Sigmoid colon (tissue), 7 donors: ENCODE measurements around the gene ZFHX3. TPM values are rescaled to one million over a fixed set of nuclear protein-coding genes. Genes with fewer than 3 reads are reported as not detected.
A peak's percentile ranks its signal among the peaks of the same experiment; 100 is the strongest.

Experiments
- DNase-seq: peaks from one replicate; pipeline ENCODE4 v3.0.0-alpha.2; 2019
- H3K27ac ChIP-seq, 4 donors: fragments of 200-600 bp; sonication (generic); one replicate each; pipeline ENCODE4 v1.5.1; 2016 to 2019; ENCODE audit warnings: mild to moderate bottlenecking in 1 of 4
- H3K27me3 ChIP-seq, 3 donors: fragments of 200-600 bp; sonication (generic); one replicate each; pipeline ENCODE4 v1.5.1; 2019; ENCODE audit warnings: mild to moderate bottlenecking in 1 of 3
- H3K36me3 ChIP-seq, 4 donors: fragments of 200-600 bp; sonication (generic); one replicate each; pipeline ENCODE4 v1.5.1; 2016 to 2019
- H3K4me1 ChIP-seq, 4 donors: fragments of 200-600 bp; sonication (generic); one replicate each; pipeline ENCODE4 v1.5.1; 2017 to 2019
- H3K4me3 ChIP-seq, 4 donors: fragments of 200-600 bp; sonication (generic); one replicate each; pipeline ENCODE4 v1.5.1; 2017 to 2019; ENCODE audit warnings: mild to moderate bottlenecking in 2 of 4, moderate library complexity in 1 of 4
- H3K9me3 ChIP-seq, 4 donors: fragments of 200-600 bp in 3 of 4; sonication (generic) in 3 of 4; one replicate each; pipeline versions ENCODE4 v1.5.1 to v1.6.1; 2013 to 2019
- EP300 ChIP-seq, 4 donors: sonication (generic); formaldehyde crosslinking; IDR thresholded peaks; one replicate each; pipeline ENCODE4 v1.6.1; 2017; ENCODE audit warnings: antibody characterized with exemption in 4 of 4
- POLR2A ChIP-seq, 2 donors: fragments of 450-650 bp; IDR thresholded peaks; one replicate each; pipeline ENCODE4 v1.6.1; 2016; ENCODE audit warnings: antibody characterized with exemption in 2 of 2, mild to moderate bottlenecking in 2 of 2, moderate library complexity in 2 of 2
- POLR2AphosphoS5 ChIP-seq, 4 donors: sonication (generic); formaldehyde crosslinking; IDR thresholded peaks; one replicate each; pipeline ENCODE4 v1.6.1; 2017; ENCODE audit warnings: antibody characterized with exemption in 4 of 4
- WGBS, 2 donors: extraction: QIAGEN DNeasy Blood & Tissue Kit; methylation state at CpG; one replicate each; pipeline ENCODE4 v1.1.7; 2013; 5-methylcytosine and 5-hydroxymethylcytosine counted together
- intact Hi-C: fragments of 100-400 bp; cut with DNase I; formaldehyde crosslinking; loops from one replicate; pipeline ENCODE4 v1.15.1; 2023
- polyA plus RNA-seq, 3 donors: library from polyadenylated mRNA; stranded (reverse); fragments of 200-250 nt; gene quantifications; one replicate each; pipeline ENCODE4 v1.2.3, GENCODE V29; 2013
- total RNA-seq, 4 donors: library from RNA; depleted of rRNA; stranded (reverse); fragments of >200 nt; gene quantifications; one replicate each; pipeline ENCODE4 v1.1.0, GENCODE V29; 2016
- TF ChIP-seq, protein P1 (sequence below), 4 experiments: fragments of 450-650 bp in 3 of 4; fragments of 200-600 bp in 1 of 4; IDR thresholded peaks; one replicate each; pipeline ENCODE4 v1.5.1; 2016 to 2019; ENCODE audit warnings: antibody characterized with exemption in 4 of 4, mild to moderate bottlenecking in 3 of 4, moderate library complexity in 2 of 4
- donor health status: healthy with polysubstance abuse.
- donor health status: Bipolar disorder and iron deficiency.
- donor health status: healthy.

ZFHX3 gene
- total and polyA plus RNA-seq, 7 donors = 0.69 to 38.8 (median 17.8) TPM

DNA sequence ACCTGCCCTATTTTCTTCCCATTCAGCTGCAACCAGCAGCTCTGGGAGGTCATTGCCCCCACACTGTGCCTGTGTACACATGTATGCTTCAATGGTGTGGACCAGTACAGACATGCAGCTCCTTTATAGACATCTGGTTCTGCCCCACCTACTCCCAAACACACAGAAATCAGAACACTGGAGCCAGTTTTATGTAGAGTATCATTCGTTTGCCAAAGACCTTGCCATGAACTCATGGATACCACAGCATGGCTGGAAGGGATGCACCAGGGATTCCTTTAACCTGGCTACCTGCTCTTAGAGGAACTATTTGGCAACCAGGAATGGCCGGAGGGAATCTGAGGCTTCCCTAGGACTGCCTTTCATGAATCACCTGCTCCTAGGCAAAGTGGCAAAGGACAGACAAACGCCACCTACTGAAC, 60.4 kb downstream of the ZFHX3 start:
- peak overlapping the region; percentile 83 to 91 (median 86) for H3K27ac ChIP-seq
- H3K27me3 ChIP-seq = no peaks in the 10 kb centered on the region
- 82 to 89% methylated on average over 3 of the region's 3 CpGs for WGBS, 2 donors
- no peaks in the 10 kb centered on the region for H3K36me3 ChIP-seq
- intact Hi-C loops = loop anchor here (5.0 kb wide), 1 partner anchor 45 kb away; no protein-coding TSS in a partner anchor
- no peak for DNase-seq
- no peak overlapping the region for H3K4me3 ChIP-seq
- H3K9me3 ChIP-seq = no peaks in the 10 kb centered on the region
- no peak for TF ChIP-seq EP300 (IDR thresholded peaks at IDR 0.05)
- TF ChIP-seq POLR2A (IDR thresholded peaks at IDR 0.05) = no peak
- TF ChIP-seq, protein P1, sequence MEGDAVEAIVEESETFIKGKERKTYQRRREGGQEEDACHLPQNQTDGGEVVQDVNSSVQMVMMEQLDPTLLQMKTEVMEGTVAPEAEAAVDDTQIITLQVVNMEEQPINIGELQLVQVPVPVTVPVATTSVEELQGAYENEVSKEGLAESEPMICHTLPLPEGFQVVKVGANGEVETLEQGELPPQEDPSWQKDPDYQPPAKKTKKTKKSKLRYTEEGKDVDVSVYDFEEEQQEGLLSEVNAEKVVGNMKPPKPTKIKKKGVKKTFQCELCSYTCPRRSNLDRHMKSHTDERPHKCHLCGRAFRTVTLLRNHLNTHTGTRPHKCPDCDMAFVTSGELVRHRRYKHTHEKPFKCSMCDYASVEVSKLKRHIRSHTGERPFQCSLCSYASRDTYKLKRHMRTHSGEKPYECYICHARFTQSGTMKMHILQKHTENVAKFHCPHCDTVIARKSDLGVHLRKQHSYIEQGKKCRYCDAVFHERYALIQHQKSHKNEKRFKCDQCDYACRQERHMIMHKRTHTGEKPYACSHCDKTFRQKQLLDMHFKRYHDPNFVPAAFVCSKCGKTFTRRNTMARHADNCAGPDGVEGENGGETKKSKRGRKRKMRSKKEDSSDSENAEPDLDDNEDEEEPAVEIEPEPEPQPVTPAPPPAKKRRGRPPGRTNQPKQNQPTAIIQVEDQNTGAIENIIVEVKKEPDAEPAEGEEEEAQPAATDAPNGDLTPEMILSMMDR (IDR thresholded peaks at IDR 0.05) = no peak
- no peak for TF ChIP-seq POLR2AphosphoS5 (IDR thresholded peaks at IDR 0.05)
- H3K4me1 ChIP-seq = peaks cover 0 to 99% (median 90%) of the 10 kb centered on the region in 4 donors

GRCh38 chr16:72985995-72986394, 61.9 kb downstream of the ZFHX3 start:
- intact Hi-C loops = loop anchor here (5.0 kb wide), 1 partner anchor 44 kb away; no protein-coding TSS in a partner anchor
- 76 to 77% methylated on average over 7 of the region's 7 CpGs for WGBS, 2 donors
- peak overlapping the region; percentile 83 to 91 (median 86) for H3K27ac ChIP-seq
- no peaks in the 10 kb centered on the region for H3K9me3 ChIP-seq
- H3K4me3 ChIP-seq = no peak overlapping the region
- H3K36me3 ChIP-seq = no peaks in the 10 kb centered on the region
- H3K27me3 ChIP-seq = no peaks in the 10 kb centered on the region
- DNase-seq = peak; percentile 90
- peaks cover 0 to 92% (median 80%) of the 10 kb centered on the region in 4 donors for H3K4me1 ChIP-seq
- TF ChIP-seq POLR2AphosphoS5 (IDR thresholded peaks at IDR 0.05) (peak in 3 of 4 donors; percentile 11 to 40 (median 20)), POLR2A (IDR thresholded peaks at IDR 0.05) (no peak), EP300 (IDR thresholded peaks at IDR 0.05) (no peak)

DNA sequence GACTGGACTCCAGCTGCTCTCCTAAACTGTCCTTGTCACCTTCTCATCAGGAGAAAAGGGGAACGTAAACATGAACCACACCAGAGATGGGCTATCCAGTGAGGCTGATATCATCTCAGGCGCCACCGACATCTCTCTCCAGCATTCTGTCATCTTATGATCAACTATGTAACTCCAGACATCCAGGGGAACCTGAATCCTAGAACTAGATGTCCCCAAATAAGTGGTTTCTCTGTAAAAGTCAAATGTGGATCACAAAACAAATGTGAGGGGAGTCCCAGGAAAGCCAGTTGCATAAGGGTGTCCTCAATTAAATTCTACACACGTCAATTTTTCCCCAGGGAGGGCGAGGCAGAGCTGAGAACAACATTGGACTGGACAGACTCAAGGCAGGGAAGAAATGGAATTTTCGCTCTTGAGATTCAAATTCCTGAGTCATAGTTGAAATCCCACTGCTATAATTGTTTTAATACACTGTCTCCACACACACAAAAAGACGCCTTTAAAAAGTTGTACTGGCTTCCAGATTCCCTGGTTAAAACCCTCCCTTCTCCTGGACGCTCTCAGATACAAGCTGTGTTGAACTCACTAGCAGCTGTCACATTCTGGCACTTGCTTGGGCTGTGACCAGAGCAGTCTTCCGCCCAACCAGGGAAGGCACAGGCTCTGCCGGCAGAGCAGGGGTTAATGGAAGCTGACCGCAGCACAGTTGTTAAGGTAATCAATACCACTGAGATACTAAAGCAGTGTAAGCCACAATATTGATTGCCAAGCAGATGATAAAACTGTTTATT, 62.6 kb downstream of the ZFHX3 start:
- intact Hi-C loops = loop anchor here (5.0 kb wide), 1 partner anchor 43 kb away; no protein-coding TSS in a partner anchor

DNA sequence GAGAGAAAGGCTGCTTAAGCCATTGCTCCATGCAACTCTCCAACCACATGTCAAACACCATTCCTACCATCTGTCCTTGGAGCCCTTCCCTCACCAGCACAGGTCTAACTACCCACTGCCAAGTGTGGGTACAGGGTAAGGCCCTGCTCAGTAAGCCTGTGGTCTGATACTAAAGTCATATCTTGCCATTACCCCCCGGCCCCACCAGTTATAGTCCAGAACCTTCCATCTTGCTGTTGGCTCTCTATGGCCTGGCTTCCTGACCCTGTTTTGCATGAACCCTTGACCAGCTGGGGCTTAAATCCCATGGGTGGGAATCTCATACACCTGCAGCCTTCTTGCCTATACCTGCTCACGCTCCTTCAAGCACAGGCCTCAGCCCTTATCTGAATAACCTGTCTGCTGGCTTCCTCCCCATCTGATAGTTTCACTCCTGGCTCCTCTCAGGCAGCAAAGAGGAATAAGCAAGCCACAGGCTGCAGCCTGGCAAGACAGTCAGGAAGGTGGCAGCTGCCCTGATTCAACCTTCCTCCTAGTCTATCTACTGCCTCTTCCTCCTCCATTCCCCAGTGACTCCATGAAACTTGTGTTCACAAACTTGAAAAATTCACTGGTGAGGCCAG, 64.1 kb downstream of the ZFHX3 start:
- peak overlapping the region in 3 of 4 donors; percentile 17 to 91 (median 87) for H3K27ac ChIP-seq
- no peaks in the 10 kb centered on the region for H3K27me3 ChIP-seq
- H3K36me3 ChIP-seq = no peaks in the 10 kb centered on the region
- WGBS, 2 donors = 62 to 78% methylated on average over 2 of the region's 2 CpGs
- no peak for TF ChIP-seq POLR2AphosphoS5 (IDR thresholded peaks at IDR 0.05)
- no peak for TF ChIP-seq EP300 (IDR thresholded peaks at IDR 0.05)
- TF ChIP-seq, protein P1 (IDR thresholded peaks at IDR 0.05) = no peak
- TF ChIP-seq POLR2A (IDR thresholded peaks at IDR 0.05) = no peak
- no peak overlapping the region for H3K4me3 ChIP-seq
- H3K9me3 ChIP-seq = no peaks in the 10 kb centered on the region
- H3K4me1 ChIP-seq = peaks cover 0 to 85% (median 65%) of the 10 kb centered on the region in 4 donors
- intact Hi-C loops = no loop called here
- DNase-seq = peak; percentile 57

More for the DNA sequence above, 62.6 kb downstream of the ZFHX3 start:
- H3K27me3 ChIP-seq = no peaks in the 10 kb centered on the region
- H3K36me3 ChIP-seq = no peaks in the 10 kb centered on the region
- peak overlapping the region; percentile 83 to 91 (median 86) for H3K27ac ChIP-seq
- no peak overlapping the region for H3K4me3 ChIP-seq
- DNase-seq = peak; percentile 92
- TF ChIP-seq EP300 (IDR thresholded peaks at IDR 0.05) (peak; percentile 64 to 92 (median 82)), POLR2AphosphoS5 (IDR thresholded peaks at IDR 0.05) (peak; percentile 66 to 80 (median 70))
- TF ChIP-seq, protein P1 (IDR thresholded peaks at IDR 0.05) = no peak
- 72 to 78% methylated on average over 11 of the region's 11 CpGs for WGBS, 2 donors
- H3K9me3 ChIP-seq = no peaks in the 10 kb centered on the region
- peaks cover 0 to 87% (median 74%) of the 10 kb centered on the region in 4 donors for H3K4me1 ChIP-seq

- peaks cover 0 to 82% (median 60%) of the 10 kb centered on the region in 4 donors for H3K4me1 ChIP-seq
- no peak overlapping the region for H3K27ac ChIP-seq
- 93 to 96% methylated on average over 9 of the region's 9 CpGs for WGBS, 2 donors
- no peaks in the 10 kb centered on the region for H3K9me3 ChIP-seq
- H3K36me3 ChIP-seq = no peaks in the 10 kb centered on the region
- TF ChIP-seq EP300 (IDR thresholded peaks at IDR 0.05) (no peak), POLR2A (IDR thresholded peaks at IDR 0.05) (no peak), POLR2AphosphoS5 (IDR thresholded peaks at IDR 0.05) (no peak)
- TF ChIP-seq, protein P1 (IDR thresholded peaks at IDR 0.05) = no peak
- peak; percentile 60 for DNase-seq
- no peak overlapping the region for H3K4me3 ChIP-seq
- intact Hi-C loops = no loop called here
- no peaks in the 10 kb centered on the region for H3K27me3 ChIP-seq
Measured at GRCh38 chr16:72983241-72983640, 64.7 kb downstream of the ZFHX3 start.
